ENCODE results near the gene THAP4.

DNA sequence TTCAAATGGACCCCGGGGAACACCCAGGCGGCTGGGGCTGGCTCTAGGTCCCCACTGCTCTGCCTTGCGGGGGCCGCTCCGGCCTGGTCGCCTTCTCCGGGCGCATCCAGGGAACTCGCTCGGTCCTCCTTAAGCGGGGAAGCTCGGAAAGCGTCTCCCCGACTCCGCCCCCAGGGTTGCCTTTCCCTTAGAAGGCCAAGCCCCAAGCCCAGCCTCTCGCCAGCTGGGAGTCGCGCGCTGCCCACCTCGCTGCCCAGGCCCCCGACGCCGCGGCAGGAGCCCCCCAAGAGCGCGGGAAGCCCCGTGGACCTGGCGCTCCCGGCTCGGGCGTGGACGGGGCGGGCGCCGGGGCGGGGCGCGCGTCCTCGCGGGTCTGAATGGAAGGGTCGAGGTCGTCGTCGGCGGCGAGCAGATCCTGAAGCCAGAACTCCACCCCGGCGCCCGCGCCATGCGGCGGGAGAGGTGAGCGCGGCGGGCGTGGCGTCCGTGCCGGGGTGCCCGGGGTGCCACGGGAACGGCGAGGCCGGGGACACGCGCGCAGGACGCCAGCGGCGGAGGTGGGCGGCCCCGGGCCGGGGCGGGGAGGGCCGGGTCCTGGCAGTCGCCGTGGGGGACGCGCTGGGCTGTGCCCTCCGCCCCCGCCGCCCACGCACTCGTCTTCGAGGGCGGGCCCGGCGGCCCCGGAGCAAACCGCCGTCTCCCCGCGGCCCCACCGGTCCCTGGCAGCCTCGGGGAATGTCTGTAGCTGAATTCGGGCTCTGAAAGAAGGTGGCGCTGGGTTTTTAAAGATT lies 78.2 kb downstream of the THAP4 start, which contains the start of gene BOK:
- no peak for TF ChIP-seq POLR2A (IDR thresholded peaks at IDR 0.05)
- no peak for TF ChIP-seq CTCF (IDR thresholded peaks at IDR 0.05)
- TF ChIP-seq POLR2AphosphoS5 (IDR thresholded peaks at IDR 0.05), result peak in 1 of 3 donors; percentile 26

Measured in stomach (tissue), 4 donors.